GM18868 (cell line): ENCODE measurements around the gene LY6G6D.
"Not testable (repeated sequence)": the region's sequence is repeated elsewhere in the genome, so short reads cannot be mapped to it uniquely, and the experiment has no call there.

ENCODE experiments used
- ATAC-seq: cut with Tn5 transposase; IDR thresholded peaks from one replicate; pipeline ENCODE4 v1.9.1; 2021; ENCODE audit warnings: mild to moderate bottlenecking, moderate library complexity; ENCODE audit not compliant: unreplicated experiment

The LY6G6D gene

DNA sequence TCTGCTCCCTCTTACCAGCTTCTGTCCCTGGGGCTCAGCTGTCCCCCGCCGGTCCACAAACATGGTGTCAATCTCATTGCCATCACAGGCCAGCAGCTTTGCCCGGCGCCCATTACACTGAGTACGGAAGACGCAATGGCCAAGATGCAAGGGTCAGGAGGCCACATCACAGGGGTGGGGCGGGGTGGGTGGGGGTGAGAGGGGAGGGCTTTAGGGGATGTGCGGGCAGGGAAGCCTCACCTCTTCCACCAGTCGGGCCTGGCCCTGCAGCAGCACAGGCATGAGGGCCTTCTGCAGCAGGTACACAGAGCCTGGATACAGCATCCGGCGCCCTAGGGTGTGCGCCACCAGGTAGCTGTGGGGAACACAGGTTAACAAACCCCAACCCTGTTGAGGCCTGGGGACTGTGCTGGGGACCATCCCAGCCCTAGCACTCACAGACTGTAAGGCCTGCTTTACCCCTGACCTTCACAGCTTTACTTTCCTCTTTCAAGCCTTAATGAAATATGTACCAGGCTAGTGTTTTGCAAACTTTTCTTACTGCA lies 23.5 kb upstream of the LY6G6D start:
- no peak for ATAC-seq

- ATAC-seq, result no peak
Measured at GRCh38 chr6:31692353-31692752, 22.8 kb upstream of the LY6G6D start.

DNA sequence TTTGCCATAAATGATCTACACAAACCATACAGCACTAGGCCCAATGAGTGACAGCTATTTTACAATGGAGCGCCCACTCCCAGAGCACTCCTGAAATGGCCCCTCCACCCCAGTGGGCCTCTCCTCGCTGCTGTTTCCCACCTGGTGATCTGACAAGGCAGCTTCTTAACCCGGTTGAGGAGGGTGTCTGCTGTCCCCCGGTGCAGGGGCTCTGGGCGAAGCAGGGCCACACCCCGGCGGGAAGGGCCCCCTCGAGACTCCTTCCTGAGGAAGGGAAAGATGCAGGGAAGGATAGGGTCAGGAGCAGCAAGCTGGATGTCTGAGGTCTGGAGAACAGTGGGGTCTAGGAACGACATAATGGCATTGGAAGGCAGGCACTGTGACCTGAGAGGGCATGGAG lies 22.3 kb upstream of the LY6G6D start:
- ATAC-seq, result no peak

DNA sequence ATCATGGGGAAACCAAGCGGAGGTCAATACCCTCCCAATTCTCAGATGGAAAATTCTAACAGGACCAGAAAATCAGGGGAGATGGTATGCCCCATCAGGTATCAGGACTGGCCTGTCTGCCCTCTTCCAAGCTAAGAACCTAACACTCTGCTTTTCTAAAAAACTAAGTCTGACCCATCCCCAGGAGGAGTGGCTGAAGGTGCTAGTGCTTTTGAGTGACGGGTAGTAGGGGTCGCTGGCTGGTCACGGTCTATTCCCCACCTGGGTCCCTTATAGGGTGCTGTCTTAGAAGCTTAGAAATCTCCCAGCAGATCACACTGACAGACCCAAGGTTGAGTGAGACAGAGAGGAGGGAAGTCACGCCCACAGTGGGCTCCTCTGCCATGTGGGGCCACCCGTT lies 21.6 kb upstream of the LY6G6D start:
- no peak for ATAC-seq

- ATAC-seq, result no peak
Measured at GRCh38 chr6:31697555-31697954, 17.6 kb upstream of the LY6G6D start.

GRCh38 chr6:31700740-31701401 lies 14.3 kb upstream of the LY6G6D start:
- no peak for ATAC-seq

- ATAC-seq, result no peak
Measured at GRCh38 chr6:31701666-31702404, 13.3 kb upstream of the LY6G6D start.

DNA sequence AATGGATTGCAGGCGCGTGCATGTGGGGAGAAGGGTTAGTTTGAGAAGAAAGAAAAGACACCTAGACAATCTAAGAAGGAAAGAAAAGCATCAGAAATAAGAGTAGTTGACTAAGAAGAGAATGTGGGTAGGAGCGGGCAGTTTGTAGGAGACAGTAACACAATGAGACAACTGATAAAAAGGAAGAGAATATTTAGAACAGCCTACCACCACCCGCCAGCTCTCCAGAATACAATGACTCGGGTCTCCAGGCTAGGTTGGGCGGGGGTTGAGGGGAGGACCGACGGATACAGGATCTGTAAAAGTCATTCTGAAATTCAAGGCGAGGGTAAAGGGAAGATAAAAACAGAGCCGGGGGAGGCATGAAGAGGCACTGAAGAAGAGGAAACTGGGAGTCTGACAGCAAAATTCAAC lies 12.7 kb upstream of the LY6G6D start:
- ATAC-seq, result no peak

- peak; percentile 94 for ATAC-seq
Measured at GRCh38 chr6:31702819-31703716, 12.1 kb upstream of the LY6G6D start, which contains the start of gene ABHD16A. Gene ABHD16A, minus strand, starts transcription at chr6:31703324. Its CDS starts 43 bp downstream, at chr6:31703281.

- no peak for ATAC-seq
Measured at GRCh38 chr6:31705931-31706330, 9.2 kb upstream of the LY6G6D start.

DNA sequence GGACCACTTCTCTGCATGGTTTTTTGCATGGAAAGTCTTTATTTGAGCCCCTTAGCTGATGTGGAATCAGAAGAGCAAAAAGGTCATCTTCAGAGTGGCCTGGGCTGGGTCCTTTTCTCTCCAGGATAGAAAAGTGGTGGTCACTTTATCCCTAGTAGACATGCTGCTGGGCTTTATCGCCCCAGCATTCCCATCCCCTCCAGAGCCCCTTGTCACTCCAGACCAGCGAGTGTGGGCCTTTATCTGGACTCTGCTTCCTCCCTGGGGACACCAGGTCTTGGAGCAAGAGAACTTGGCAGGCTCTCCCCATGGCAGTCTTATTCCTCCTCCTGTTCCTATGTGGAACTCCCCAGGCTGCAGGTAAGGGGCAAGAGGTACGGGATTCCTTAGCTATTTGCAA lies 8.5 kb upstream of the LY6G6D start, which contains the start of gene LY6G6F:
Gene LY6G6F, plus strand, starts transcription at position 268 of the 400 bp plus-strand sequence. Its CDS starts 41 bp downstream, at position 309.
- ATAC-seq, result no peak

DNA sequence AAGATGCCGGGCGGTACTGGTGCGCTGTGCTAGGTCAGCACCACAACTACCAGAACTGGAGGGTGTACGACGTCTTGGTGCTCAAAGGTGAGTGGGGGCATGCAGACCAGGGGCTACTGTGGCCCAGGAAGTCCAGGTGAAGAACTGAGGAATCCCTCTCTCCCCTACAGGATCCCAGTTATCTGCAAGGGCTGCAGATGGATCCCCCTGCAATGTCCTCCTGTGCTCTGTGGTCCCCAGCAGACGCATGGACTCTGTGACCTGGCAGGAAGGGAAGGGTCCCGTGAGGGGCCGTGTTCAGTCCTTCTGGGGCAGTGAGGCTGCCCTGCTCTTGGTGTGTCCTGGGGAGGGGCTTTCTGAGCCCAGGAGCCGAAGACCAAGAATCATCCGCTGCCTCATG lies 7.4 kb upstream of the LY6G6D start:
- ATAC-seq, result no peak

DNA sequence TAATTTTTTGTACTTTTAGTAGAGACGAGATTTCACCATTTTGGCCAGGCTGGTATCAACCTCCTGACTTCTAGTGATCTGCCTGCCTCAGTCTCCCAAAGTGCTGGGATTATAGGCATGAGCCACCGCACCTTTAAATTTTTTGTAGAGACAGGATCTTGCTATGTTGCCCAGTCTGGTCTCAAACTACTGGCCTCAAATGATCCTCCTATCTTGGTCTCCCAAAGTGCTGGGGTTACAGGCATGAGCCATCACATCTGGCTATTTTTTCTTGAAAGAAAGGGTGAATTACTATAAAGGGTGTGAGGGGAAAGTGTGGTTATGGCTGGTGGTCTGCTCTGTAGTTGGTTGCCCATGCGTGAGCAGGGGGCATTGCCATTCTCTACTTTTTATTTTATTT lies 6.9 kb upstream of the LY6G6D start:
- ATAC-seq, result no peak

DNA sequence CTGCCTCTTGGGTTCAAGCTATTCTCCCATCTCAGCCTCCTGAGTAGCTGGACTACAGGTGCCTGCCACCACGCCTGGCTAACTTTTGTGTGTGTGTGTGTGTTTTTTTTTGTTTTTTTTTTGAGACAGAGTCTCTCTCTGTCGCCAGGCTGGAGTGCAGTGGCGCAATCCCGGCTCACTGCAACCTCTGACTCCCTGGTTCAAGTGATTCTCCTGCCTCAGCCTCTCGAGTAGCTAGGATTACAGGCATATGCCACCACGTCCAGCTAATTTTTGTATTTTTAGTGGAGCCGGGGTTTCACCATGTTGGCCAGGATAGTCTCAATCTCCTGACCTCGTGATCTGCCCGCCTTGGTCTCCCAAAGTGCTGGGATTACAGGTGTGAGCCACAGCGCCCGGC lies 6.0 kb upstream of the LY6G6D start:
- ATAC-seq, result not testable (repeated sequence)

DNA sequence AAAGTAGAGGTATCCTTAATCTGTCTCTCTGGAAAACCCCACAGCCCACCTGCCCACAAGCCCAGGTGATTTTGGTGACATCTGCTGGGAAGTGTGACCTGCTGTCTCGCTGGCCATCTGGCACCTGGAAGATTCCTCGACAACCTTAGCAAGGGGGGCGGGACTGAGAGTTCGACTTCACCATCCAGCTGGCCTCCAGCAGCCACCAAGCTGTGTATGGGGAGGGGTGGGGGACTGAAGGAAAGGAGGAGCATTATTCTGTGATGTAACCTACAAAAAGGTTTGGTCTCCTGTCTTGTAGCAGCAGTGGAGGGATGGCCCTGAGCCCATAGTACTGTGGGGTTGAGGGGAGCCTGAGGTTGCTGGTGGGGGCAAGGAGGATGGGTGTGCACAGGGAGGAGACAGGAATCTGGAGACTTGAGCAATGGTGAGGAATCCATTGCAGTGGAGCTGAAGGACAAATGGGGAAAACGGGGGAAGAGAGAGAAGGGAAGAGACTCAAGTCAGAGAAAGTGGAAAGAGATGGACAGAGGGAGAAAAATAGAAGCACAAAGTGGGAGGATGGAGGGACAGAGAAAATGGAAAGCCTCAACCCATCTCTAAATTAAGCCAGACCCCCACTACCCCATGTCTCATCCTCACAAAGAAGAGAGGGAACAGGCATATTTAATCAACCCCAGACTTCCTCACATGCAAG lies 4.5 kb upstream of the LY6G6D start:
- ATAC-seq, result no peak

- ATAC-seq, result no peak
Measured at GRCh38 chr6:31711233-31711632, 3.9 kb upstream of the LY6G6D start.

- no peak for ATAC-seq
Measured at GRCh38 chr6:31712296-31712695, 2.9 kb upstream of the LY6G6D start.

GRCh38 chr6:31713465-31713864 lies 1.7 kb upstream of the LY6G6D start:
- ATAC-seq, result no peak

DNA sequence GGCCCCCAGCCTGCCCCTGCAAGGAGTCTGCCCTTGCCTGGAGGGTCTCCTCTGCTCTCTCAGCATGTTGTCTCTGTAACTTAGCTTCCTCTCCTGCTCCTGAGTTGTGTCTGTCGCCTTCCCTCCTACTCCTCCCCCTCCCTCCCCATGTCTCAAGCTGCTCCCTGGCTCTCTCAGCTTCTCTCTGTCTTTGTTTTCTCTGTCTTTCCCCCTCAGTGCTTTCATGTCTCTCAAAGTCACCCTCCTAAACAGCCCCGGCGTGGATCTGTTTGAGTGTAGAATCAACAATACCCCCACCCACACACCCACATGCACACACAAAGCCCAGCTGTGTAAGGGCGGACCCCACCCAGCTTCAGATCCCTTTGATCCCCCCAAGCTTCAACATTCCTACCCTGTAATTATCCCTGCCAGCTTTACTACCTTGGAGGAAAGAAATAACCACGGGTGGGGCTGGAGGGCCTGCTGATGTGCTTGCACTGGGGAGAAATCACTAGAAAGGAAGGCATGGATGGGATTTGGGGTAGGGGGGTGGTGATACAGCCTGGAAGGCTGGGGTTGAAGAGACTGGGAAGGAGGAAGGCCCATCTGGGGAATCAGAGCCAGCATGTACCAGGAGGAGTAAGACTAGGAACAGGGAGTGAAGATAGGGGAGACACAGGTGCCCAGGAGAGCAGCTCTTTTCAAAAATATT lies 1.0 kb upstream of the LY6G6D start:
- no peak for ATAC-seq
